Tibial nerve (tissue), 4 donors: ENCODE results near the gene INTS7. TPM values are rescaled to one million over a fixed set of nuclear protein-coding genes. Genes with fewer than 3 reads are reported as not detected.

Experiments
- DNase-seq, 2 donors: peaks; one replicate each; pipeline ENCODE4 v3.0.0-alpha.2; 2019; ENCODE audit warnings: low spot score in 2 of 2
- H3K27ac ChIP-seq, 4 donors: fragments of 200-600 bp; sonication (generic) in 3 of 4; one replicate each; pipeline ENCODE4 v1.5.1; 2017 to 2019; ENCODE audit warnings: mild to moderate bottlenecking in 1 of 4
- H3K27me3 ChIP-seq, 2 donors: fragments of 200-600 bp; sonication (generic) in 1 of 2; one replicate each; pipeline versions ENCODE4 v1.5.1 to v1.6.0; 2017 to 2019
- H3K36me3 ChIP-seq, 3 donors: fragments of 200-600 bp; sonication (generic); one replicate each; pipeline ENCODE4 v1.5.1; 2018 to 2019
- H3K4me1 ChIP-seq, 4 donors: fragments of 200-600 bp; sonication (generic) in 3 of 4; one replicate each; pipeline ENCODE4 v1.5.1; 2017 to 2019
- H3K4me3 ChIP-seq, 4 donors: fragments of 200-600 bp; sonication (generic) in 3 of 4; one replicate each; pipeline ENCODE4 v1.5.1; 2017 to 2019; ENCODE audit warnings: mild to moderate bottlenecking in 1 of 4, moderate library complexity in 1 of 4
- H3K9me3 ChIP-seq, 4 donors: fragments of 200-600 bp; sonication (generic) in 3 of 4; one replicate each; pipeline ENCODE4 v1.5.1; 2017 to 2019
- EP300 ChIP-seq, 2 donors: sonication (generic); formaldehyde crosslinking; IDR thresholded peaks; one replicate each; pipeline ENCODE4 v1.6.1; 2017; ENCODE audit warnings: antibody characterized with exemption in 2 of 2, mild to moderate bottlenecking in 1 of 2
- POLR2A ChIP-seq, 2 donors: fragments of 450-650 bp; IDR thresholded peaks; one replicate each; pipeline ENCODE4 v1.6.1; 2017; ENCODE audit warnings: antibody characterized with exemption in 2 of 2, mild to moderate bottlenecking in 2 of 2, moderate library complexity in 2 of 2
- whole genome bisulfite sequencing, 2 donors: methylation state at CpG; one replicate each; pipeline ENCODE4 v1.1.5; 2018; 5-methylcytosine and 5-hydroxymethylcytosine counted together
- total RNA-seq, 4 donors: library from RNA; depleted of rRNA; stranded (reverse); fragments of >200 nt; gene quantifications; one replicate each; pipeline ENCODE4 v1.1.0, GENCODE V29; 2016
- TF ChIP-seq, protein P1 (sequence below), 5 experiments: fragments of 200-600 bp in 3 of 5; fragments of 450-650 bp in 2 of 5; sonication (generic) in 3 of 5; IDR thresholded peaks; one replicate each; pipeline ENCODE4 v1.5.1; 2016 to 2019; ENCODE audit warnings: antibody characterized with exemption in 5 of 5, mild to moderate bottlenecking in 3 of 5, moderate library complexity in 2 of 5

The INTS7 gene
- total RNA-seq, 4 donors from 2014 or later, result 7.9 to 18.6 (median 9.6) TPM

DNA sequence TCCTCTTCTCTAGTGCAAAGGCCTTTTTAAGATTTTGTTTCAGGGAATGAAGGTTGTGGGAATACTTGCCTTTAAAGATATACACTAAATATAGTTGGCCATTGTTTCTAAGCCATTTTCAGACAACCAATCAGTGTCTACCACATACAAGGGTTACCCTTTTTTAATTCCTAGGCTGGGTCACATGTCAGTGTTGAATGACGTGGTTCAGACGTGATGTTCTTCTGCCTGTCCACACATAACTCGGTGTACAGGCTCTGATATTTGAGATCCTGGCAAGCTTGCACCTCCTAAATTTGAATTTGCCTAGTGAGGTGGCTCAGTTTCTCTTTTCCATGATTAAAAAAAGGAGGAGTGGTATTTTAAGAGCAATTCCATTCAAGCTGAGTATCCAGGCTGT, 39.0 kb upstream of the INTS7 start:
- 64 to 80% methylated on average over 3 of the region's 3 CpGs for WGBS, 2 donors
- H3K27me3 ChIP-seq, result no peaks in the 10 kb centered on the region
- DNase-seq, result no peak
- no peaks in the 10 kb centered on the region for H3K36me3 ChIP-seq
- TF ChIP-seq EP300 (IDR thresholded peaks at IDR 0.05), result no peak
- no peak for TF ChIP-seq POLR2A (IDR thresholded peaks at IDR 0.05)
- TF ChIP-seq, protein P1, sequence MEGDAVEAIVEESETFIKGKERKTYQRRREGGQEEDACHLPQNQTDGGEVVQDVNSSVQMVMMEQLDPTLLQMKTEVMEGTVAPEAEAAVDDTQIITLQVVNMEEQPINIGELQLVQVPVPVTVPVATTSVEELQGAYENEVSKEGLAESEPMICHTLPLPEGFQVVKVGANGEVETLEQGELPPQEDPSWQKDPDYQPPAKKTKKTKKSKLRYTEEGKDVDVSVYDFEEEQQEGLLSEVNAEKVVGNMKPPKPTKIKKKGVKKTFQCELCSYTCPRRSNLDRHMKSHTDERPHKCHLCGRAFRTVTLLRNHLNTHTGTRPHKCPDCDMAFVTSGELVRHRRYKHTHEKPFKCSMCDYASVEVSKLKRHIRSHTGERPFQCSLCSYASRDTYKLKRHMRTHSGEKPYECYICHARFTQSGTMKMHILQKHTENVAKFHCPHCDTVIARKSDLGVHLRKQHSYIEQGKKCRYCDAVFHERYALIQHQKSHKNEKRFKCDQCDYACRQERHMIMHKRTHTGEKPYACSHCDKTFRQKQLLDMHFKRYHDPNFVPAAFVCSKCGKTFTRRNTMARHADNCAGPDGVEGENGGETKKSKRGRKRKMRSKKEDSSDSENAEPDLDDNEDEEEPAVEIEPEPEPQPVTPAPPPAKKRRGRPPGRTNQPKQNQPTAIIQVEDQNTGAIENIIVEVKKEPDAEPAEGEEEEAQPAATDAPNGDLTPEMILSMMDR (IDR thresholded peaks at IDR 0.05), result no peak
- no peaks in the 10 kb centered on the region for H3K4me1 ChIP-seq
- no peak overlapping the region for H3K4me3 ChIP-seq
- no peak overlapping the region for H3K27ac ChIP-seq
- H3K9me3 ChIP-seq, result no peaks in the 10 kb centered on the region

DNA sequence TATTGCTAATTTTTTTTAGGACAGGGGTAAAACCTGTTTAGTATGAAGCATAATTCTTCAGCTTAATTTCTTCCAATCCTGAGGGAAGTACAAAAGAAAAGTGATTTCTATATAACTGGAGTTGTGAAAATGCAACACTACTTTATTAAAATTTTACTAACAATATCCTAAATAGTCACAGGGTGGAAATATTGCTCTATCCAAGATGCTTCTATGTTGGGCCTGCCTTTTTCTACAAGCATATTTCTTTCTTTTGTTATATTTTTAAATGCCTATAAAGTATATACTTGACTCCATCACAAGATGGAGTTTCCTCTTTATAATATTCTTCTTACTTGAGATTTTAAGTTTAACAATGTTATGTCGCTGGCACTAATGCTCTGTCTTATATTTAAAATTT, 38.1 kb upstream of the INTS7 start:
- no peaks in the 10 kb centered on the region for H3K27me3 ChIP-seq
- no peak overlapping the region for H3K27ac ChIP-seq
- H3K4me3 ChIP-seq, result no peak overlapping the region
- H3K36me3 ChIP-seq, result no peaks in the 10 kb centered on the region
- H3K9me3 ChIP-seq, result no peaks in the 10 kb centered on the region
- DNase-seq, result no peak
- 90 to 95% methylated on average over 1 of the region's 1 CpG for WGBS, 2 donors
- TF ChIP-seq POLR2A (IDR thresholded peaks at IDR 0.05) (no peak), EP300 (IDR thresholded peaks at IDR 0.05) (no peak)
- TF ChIP-seq, protein P1 (IDR thresholded peaks at IDR 0.05), result no peak
- H3K4me1 ChIP-seq, result no peaks in the 10 kb centered on the region

DNA sequence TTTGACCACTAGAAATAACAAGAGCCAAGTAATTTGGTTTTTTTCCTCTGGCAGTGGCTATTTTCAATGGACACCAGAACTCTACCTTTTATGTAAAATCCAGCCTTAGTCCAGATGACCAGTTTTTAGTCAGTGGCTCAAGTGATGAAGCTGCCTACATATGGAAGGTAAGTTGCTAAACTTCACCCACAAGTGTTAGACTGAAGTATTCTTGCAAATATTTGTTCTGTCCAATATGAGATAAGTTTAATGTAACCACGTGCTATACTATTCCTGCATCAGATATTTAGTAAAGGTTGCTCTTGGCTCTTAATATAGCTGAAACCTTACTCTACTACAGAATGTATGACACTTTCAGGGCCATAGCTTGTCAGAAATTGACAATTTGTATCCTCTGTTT, 36.7 kb upstream of the INTS7 start:
- 97 to 100% methylated on average over 1 of the region's 1 CpG for WGBS, 2 donors
- TF ChIP-seq EP300 (IDR thresholded peaks at IDR 0.05), result no peak
- TF ChIP-seq, protein P1 (IDR thresholded peaks at IDR 0.05), result no peak
- TF ChIP-seq POLR2A (IDR thresholded peaks at IDR 0.05), result no peak

DNA sequence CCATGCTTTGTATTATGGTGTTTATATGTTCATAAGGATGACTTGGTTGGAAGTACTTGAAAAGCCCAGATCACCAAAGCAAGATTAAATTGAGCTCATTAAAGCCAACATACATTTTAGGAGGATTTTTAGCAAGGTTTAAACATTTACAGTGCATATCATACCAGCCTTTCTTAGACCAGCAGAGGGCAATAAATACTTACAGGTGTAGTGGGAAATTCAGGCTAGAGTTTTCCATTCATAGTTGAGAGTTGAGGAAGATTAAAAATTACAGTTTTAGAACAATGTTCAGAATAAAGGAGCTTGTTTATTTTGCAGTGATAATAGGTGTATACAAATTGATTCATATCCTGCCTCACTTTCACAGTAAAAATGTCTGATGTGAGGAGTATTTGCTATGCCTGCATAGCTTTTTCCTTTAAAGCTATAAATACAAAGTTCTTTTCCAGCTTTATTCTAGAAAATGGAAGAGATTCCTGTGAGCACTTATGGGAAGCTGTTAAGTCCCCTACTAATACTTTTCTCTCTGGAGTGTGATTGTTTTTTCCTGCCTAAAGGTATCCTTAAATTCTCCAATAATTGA, 35.5 kb upstream of the INTS7 start:
- no peaks in the 10 kb centered on the region for H3K4me1 ChIP-seq
- no peaks in the 10 kb centered on the region for H3K9me3 ChIP-seq
- no peaks in the 10 kb centered on the region for H3K27me3 ChIP-seq
- H3K36me3 ChIP-seq, result no peaks in the 10 kb centered on the region
- H3K27ac ChIP-seq, result no peak overlapping the region
- H3K4me3 ChIP-seq, result no peak overlapping the region
- no peak for DNase-seq
- no peak for TF ChIP-seq EP300 (IDR thresholded peaks at IDR 0.05)
- TF ChIP-seq, protein P1 (IDR thresholded peaks at IDR 0.05), result peak; percentile 51 to 76 (median 57)

More for the DNA sequence above, 36.7 kb upstream of the INTS7 start:
- no peaks in the 10 kb centered on the region for H3K36me3 ChIP-seq
- no peak for DNase-seq
- no peaks in the 10 kb centered on the region for H3K9me3 ChIP-seq
- no peaks in the 10 kb centered on the region for H3K4me1 ChIP-seq
- no peak overlapping the region for H3K27ac ChIP-seq
- no peaks in the 10 kb centered on the region for H3K27me3 ChIP-seq
- H3K4me3 ChIP-seq, result no peak overlapping the region

DNA sequence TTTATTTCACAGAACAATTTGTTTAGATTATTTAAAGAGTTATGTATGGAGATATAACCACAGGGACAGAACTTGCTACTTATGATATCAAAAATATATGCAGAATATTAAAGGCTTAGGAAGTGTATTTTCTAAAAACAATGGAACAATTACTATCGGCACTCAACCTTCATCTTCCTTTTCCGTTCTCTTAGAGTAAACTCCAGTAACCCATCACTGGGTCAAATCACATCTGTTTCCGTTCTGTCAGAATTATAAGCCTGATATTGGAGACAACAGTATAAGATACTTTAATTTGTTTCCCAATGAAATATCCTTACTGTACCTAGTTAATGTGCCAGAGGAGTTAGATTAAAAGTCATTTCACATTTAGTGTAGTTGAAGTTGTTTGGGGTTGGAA, 32.4 kb upstream of the INTS7 start:
- WGBS, 2 donors, result 85 to 96% methylated on average over 3 of the region's 3 CpGs

More for the DNA sequence above, 32.4 kb upstream of the INTS7 start:
- no peaks in the 10 kb centered on the region for H3K9me3 ChIP-seq
- no peaks in the 10 kb centered on the region for H3K36me3 ChIP-seq
- no peak overlapping the region for H3K4me3 ChIP-seq
- no peaks in the 10 kb centered on the region for H3K4me1 ChIP-seq
- TF ChIP-seq, protein P1 (IDR thresholded peaks at IDR 0.05), result no peak
- peak; percentile 32 to 53 for TF ChIP-seq EP300 (IDR thresholded peaks at IDR 0.05)
- TF ChIP-seq POLR2A (IDR thresholded peaks at IDR 0.05), result no peak
- no peak overlapping the region for H3K27ac ChIP-seq
- DNase-seq, result no peak
- H3K27me3 ChIP-seq, result no peaks in the 10 kb centered on the region
